Posterior vena cava (tissue), 2 donors: Measurements from ENCODE around the gene TSPAN32. TPM values are rescaled to one million over a fixed set of nuclear protein-coding genes. Genes with fewer than 3 reads are reported as not detected.
"Not testable (repeated sequence)": the region's sequence is repeated elsewhere in the genome, so short reads cannot be mapped to it uniquely, and the experiment has no call there.

Source experiments
- DNase-seq: peaks from one replicate; pipeline ENCODE4 v3.0.0-alpha.2; 2020; ENCODE audit warnings: low spot score
- intact Hi-C, 2 donors: fragments of 100-400 bp; cut with DNase I; formaldehyde crosslinking; loops; one replicate each; pipeline versions ENCODE4 v1.14.1 to v1.14.2; 2022 to 2023
- total RNA-seq, 2 donors: library from RNA; stranded (reverse); fragmentation: NEBNext Ultra II Directional; extraction: Animal tissue kit (Norgen Biotek cat#: 25700); gene quantifications; one replicate each; pipeline ENCODE4 v1.2.1, GENCODE V29; 2021
- donor health status: DM: yes; HTN: yes; CAD: no.
- donor health status: DM: yes; HTN: yes; CAD: no.

The TSPAN32 gene
- total RNA-seq, 2 donors from 2014 or later = 0.76 to 3.6 TPM

DNA sequence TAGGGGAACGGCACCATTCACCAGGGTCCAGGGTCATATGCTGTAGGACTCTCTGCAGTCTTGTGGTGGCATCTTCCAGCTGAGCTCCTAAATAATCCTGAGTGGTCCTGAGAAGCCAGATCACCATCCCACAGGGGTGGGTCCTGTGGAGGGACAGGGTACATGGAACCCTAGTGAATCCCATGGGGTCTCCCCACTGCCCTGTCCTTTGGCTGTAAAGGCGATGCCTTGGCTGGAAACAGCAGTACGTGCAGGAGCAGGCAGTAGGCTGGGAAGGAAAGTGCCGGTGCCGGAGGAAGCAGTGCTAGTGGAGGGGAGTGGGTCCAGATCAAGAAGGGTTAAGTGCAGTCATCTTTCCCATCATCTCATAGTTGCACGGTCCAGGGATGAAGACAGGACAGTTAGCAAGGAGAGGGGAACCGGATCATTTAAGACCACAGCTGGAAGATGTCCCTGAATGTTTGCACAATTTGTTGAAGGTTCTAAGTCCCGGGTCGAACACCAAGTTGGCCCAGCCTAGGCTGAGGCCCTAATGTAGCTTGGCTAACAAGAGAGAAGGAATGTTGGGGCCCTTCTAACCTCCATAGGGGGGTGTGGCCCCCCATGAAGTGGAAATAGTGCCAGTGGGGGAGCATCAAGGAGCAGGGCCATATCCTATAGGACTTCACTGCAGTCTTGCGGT lies 18.1 kb downstream of the TSPAN32 start:
- intact Hi-C loops = no loop called here
- no peak for DNase-seq

DNA sequence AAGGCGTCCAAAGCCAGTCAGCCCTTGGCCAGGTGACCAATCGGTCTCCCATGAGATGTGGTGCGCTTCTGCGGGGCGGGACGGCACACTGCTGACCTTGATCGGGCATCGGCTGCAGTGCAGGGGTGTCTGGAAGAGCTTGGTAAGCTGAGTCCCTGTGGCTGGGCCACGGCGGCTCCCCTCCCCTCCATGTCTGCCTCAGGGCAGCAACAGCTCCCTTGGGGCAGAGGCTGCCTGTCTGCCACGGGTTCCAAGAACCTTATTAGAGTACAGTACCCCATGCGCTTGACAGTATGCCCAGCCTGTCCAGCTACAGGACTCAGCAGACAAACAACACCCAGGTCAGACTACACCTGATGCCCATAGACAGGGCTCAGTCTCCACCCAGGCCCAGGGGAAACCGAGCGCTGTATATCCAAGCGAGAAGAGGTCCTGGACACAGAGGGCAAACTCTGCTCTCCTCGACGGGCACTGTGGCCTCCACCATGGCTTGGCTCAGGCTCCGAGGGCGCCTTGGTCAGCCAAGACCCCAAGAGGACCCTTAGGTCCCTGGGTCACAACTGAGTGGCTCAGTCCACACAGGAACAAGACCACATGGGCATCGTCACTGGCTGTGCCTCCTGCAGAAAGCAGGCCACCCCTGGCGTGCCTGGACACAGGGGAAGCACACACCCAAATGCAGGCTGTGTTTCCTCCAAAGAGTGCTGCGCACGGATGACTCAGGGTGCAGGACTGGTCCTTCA lies 18.9 kb downstream of the TSPAN32 start:
- intact Hi-C loops = no loop called here
- no peak for DNase-seq

GRCh38 chr11:2321311-2321683 lies 19.5 kb downstream of the TSPAN32 start:
- intact Hi-C loops = no loop called here
- DNase-seq = no peak

- no peak for DNase-seq
Measured at GRCh38 chr11:2325123-2325522, 23.3 kb downstream of the TSPAN32 start.

DNA sequence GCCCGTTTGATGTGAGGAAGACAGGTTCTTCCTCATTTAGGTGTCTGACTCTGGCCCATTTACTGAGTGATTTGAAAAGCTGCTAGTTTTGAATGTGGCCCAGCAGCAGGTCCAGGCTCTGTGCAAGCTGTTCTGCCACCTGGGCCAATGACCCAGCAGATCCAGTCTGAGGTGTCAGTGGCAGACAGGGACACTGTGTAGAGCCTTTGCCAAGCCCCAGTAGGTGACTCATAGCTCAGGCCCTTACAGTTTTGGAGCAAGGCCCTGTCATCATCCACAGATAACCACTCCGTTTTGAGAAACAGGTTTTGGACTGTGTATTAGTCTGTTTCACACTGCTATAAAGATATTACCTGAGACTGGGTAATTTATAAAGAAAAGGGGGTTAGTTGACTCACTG lies 23.9 kb downstream of the TSPAN32 start:
- intact Hi-C loops = no loop called here
- DNase-seq = no peak

More at GRCh38 chr11:2325123-2325522, 23.3 kb downstream of the TSPAN32 start:
- intact Hi-C loops = no loop called here

DNA sequence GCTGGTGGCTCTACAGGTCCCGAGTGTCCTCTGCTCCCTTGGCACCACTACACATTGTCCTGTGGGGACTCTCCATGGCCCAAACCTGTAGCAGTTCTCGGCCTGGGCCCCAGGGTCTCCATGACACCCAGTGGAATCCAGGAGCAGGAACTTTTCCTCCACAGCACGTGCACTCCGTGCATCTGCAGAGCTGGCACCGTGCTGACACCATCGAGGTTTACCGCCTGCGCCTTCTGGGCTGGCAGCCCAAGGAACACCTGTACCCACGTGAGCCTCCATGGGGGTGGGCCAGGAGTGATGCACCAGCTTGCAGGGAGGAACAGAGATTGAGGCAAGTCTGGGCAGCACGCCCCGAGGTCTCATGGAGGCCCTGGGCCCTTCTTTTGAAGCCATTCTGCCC lies 25.2 kb downstream of the TSPAN32 start:
- intact Hi-C loops = no loop called here
- DNase-seq = no peak

GRCh38 chr11:2328021-2328420 lies 26.2 kb downstream of the TSPAN32 start:
- DNase-seq = no peak
- intact Hi-C loops = no loop called here

GRCh38 chr11:2328656-2329354 lies 27.0 kb downstream of the TSPAN32 start:
- no peak for DNase-seq
- intact Hi-C loops = no loop called here

DNA sequence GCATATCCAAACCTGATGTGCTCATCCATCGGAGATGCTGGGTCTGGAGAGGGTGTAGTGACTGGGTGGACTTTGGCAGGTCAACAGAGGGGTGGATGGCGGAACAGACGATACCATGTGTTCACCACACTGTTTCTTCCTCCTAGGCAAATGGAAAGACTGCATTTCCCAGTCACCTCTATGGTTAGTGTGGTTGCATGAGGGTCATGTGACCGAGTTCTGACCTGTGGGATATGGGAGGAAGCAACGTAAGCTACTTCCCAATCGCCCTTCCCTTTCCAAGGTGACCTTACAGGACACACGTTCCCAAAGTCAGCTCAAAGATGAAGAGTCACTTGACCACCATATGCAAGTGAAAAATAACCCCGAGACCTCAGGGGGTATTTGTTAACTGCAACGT lies 27.7 kb downstream of the TSPAN32 start:
- no peak for DNase-seq
- intact Hi-C loops = no loop called here

DNA sequence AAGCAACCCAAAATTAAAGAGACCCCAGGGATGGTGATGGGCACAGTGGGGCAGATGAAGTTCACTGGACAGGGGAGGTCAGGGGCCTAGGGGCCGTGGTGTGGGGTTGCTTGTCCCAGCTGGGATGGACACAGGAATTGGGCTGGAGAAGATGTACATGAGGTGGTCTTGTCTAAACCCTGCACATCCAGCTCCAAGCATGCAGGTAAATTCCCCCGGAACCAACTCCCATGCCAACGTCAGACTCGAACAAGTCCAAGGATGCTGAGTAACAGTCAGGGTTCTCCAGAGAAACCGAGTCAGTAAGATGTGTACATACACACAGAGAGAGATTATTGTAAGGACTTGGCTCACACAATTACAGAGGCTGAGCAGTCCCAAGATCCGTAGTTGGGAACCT lies 28.9 kb downstream of the TSPAN32 start:
- intact Hi-C loops = no loop called here
- DNase-seq = no peak

- intact Hi-C loops = no loop called here
- no peak for DNase-seq
Measured at GRCh38 chr11:2331404-2331803, 29.6 kb downstream of the TSPAN32 start.

- intact Hi-C loops, DNase-seq: not testable (repeated sequence)
Measured at GRCh38 chr11:2332569-2332968, 30.8 kb downstream of the TSPAN32 start.

DNA sequence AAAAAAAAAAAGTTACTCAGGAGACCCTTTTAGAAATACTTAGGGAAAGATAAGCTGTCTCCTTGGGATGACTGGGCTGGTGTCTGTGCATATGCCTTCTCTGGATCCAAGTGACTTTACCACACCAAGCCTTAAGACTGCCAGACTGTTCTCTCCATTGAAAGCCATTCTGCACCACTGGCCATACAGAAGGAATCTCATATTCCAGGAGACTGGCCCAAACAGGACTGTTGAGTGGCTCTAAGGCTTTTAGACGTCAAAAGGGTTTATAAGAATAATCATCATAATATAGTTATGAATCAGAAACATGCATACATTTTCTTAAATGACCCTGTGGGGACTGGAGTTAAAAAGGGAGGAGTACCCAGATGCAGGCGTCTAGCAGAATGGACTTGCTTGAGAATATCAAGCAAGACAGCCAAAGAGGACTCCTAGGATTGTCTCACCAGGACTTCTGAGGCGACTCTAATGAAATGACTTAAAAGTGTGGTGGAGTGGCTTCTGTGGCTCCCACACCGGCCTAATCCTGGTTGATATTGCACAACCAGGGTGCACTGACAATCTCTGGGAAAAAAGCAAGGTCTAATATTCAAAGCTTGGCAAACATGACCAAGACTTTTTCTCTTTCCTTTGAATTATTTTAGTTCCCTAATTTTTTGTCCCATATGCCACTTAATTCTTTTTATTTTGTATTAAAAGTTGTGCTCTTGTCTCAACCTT lies 31.8 kb downstream of the TSPAN32 start:
- intact Hi-C loops, DNase-seq: not testable (repeated sequence)

DNA sequence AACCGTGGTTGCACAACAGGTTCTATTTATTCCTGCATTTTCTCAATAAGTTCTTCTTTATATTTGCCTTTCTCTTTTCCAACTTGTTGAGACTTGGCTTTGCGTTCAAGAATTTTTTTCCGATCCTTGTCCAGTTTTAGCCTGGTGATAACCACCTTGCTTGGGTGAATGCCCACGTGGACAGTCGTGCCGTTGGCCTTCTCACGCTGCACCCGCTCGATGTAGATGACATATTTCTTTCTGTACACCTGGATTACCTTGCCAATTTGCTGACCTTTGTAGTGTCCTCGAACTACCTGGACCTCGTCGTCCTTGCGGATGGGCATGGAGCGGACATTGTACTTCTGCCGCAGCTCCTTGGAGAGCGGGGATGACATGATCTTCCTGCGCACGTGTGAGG lies 33.5 kb downstream of the TSPAN32 start:
- intact Hi-C loops, DNase-seq: not testable (repeated sequence)

GRCh38 chr11:2338760-2339159 lies 36.9 kb downstream of the TSPAN32 start:
- intact Hi-C loops, DNase-seq: not testable (repeated sequence)

- no peak for DNase-seq
- intact Hi-C loops = no loop called here
Measured at GRCh38 chr11:2342557-2342956, 40.7 kb downstream of the TSPAN32 start.

- intact Hi-C loops = no loop called here
- no peak for DNase-seq
Measured at GRCh38 chr11:2342981-2343380, 41.2 kb downstream of the TSPAN32 start.

DNA sequence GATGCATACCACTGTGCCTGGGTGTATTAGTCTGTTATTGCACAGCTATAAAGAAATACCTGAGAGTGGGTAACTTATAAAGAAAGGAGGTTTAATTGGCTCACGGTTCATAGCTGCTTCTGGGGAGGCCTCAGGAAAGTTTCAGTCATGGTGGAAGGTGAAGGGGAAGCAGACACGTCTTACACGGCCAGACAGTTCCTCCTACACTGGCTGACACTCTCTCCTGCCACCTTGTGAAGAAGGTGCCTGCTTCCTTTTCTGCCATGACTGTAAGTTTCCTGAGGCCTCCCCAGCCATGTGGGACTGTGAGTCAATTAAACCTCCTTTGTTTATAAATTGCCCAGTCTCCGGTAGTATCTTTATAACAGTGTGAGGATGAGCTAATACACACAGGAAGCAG lies 41.7 kb downstream of the TSPAN32 start:
- intact Hi-C loops = no loop called here
- no peak for DNase-seq

DNA sequence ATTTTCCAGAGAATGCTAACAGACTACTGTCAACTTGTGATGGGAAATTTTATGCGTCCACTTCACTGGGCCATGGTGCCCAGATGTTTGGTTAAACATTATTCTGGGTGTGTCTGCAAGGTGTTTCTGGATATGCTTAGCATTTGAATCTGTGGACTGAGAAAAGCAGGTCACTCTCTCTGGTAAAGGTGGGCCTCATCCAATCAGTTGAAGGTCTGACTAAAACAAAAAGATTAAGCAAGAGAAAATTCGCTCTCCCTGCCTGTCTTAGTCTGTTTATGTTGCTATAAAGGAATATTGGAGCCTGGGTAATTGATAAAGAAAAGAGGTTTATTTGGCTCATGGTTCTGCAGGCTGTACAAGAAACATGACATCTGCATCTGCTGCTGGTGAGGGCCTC lies 43.2 kb downstream of the TSPAN32 start:
- intact Hi-C loops = no loop called here
- no peak for DNase-seq

- intact Hi-C loops = no loop called here
- DNase-seq = no peak
Measured at GRCh38 chr11:2346014-2346413, 44.2 kb downstream of the TSPAN32 start.
